CD8-positive, alpha-beta memory T cell (primary cell): ENCODE measurements around the gene FADS1. TPM values are rescaled to one million over a fixed set of nuclear protein-coding genes. Genes with fewer than 3 reads are reported as not detected.
A peak's percentile ranks its signal among the peaks of the same experiment; 100 is the strongest.

Experiments
- CTCF ChIA-PET: fragments of 350-600 bp; sonication (Branson Sonifier 250); formaldehyde crosslinking; loops from one replicate; lab custom pipeline; 2021; ENCODE audit warnings: antibody characterized with exemption; lab: Charles Lee
- POLR2A ChIA-PET: fragments of 350-600 bp; sonication (Branson Sonifier 250); formaldehyde crosslinking; loops from one replicate; lab custom pipeline; 2021; ENCODE audit warnings: antibody characterized with exemption; lab: Charles Lee
- DNase-seq, 5 donors: peaks; one replicate each; pipeline versions ENCODE4 v3.0.0 to v3.0.0-alpha.2; 2020 to 2022; ENCODE audit warnings: mixed read lengths in 1 of 5
- H3K27ac ChIP-seq: one replicate; pipeline ENCODE4 v1.7.0; 2013; ENCODE audit warnings: low read depth, mild to moderate bottlenecking, low read length, moderate library complexity
- H3K27me3 ChIP-seq: 2 replicates; pipeline ENCODE4 v1.7.0; 2013; ENCODE audit warnings: low read length, mild to moderate bottlenecking; ENCODE audit not compliant: insufficient read depth, poor library complexity, severe bottlenecking
- H3K36me3 ChIP-seq: 2 replicates; pipeline ENCODE4 v1.7.0; 2013; ENCODE audit warnings: mild to moderate bottlenecking, low read length, moderate library complexity; ENCODE audit not compliant: insufficient read depth
- H3K4me1 ChIP-seq: 2 replicates; pipeline ENCODE4 v1.7.0; 2013; ENCODE audit warnings: mild to moderate bottlenecking, low read length, moderate library complexity; ENCODE audit not compliant: insufficient read depth
- H3K4me3 ChIP-seq: 2 replicates; pipeline ENCODE4 v1.7.0; 2013; ENCODE audit warnings: mild to moderate bottlenecking, low read length
- H3K9me3 ChIP-seq: 2 replicates; pipeline ENCODE4 v1.7.0; 2013; ENCODE audit warnings: mild to moderate bottlenecking, low read length
- H3K27ac Mint-ChIP-seq, 8 donors: one replicate each; pipeline ENCODE4 v1.8.0; 2020 to 2021; ENCODE audit warnings: mixed read lengths in 8 of 8, mild to moderate bottlenecking in 6 of 8, inconsistent platforms in 3 of 8, moderate library complexity in 3 of 8
- H3K27me3 Mint-ChIP-seq, 2 donors: one replicate each; pipeline ENCODE4 v1.8.0; 2020 to 2021; ENCODE audit warnings: mixed read lengths in 2 of 2, mild to moderate bottlenecking in 1 of 2, moderate library complexity in 1 of 2
- H3K36me3 Mint-ChIP-seq, 3 donors: one replicate each; pipeline ENCODE4 v1.8.0; 2020 to 2021; ENCODE audit warnings: mixed read lengths in 3 of 3, inconsistent platforms in 1 of 3, mild to moderate bottlenecking in 1 of 3
- H3K4me1 Mint-ChIP-seq, 3 donors: one replicate each; pipeline ENCODE4 v1.8.0; 2020 to 2021; ENCODE audit warnings: mixed read lengths in 3 of 3, inconsistent platforms in 1 of 3, mild to moderate bottlenecking in 1 of 3
- H3K4me3 Mint-ChIP-seq, 7 donors: one replicate each; pipeline ENCODE4 v1.8.0; 2020 to 2021; ENCODE audit warnings: mixed read lengths in 7 of 7, mild to moderate bottlenecking in 6 of 7, moderate library complexity in 4 of 7, inconsistent platforms in 2 of 7
- H3K9me3 Mint-ChIP-seq, 5 donors: one replicate each; pipeline ENCODE4 v1.8.0; 2020 to 2022; ENCODE audit warnings: mixed read lengths in 5 of 5, mild to moderate bottlenecking in 3 of 5, moderate library complexity in 2 of 5, inconsistent platforms in 1 of 5
- polyA plus RNA-seq: library from polyadenylated mRNA; unstranded; fragments of 300-500 nt; fragmentation: Illumina TruSeq; gene quantifications from one replicate; pipeline ENCODE4 v1.2.3, GENCODE V29; 2021
- total RNA-seq, 2 experiments: library from RNA; stranded (reverse); gene quantifications; one replicate each; pipeline ENCODE4 v1.2.3, GENCODE V29; 2021

Gene FADS1
- total and polyA plus RNA-seq, 3 experiments from 2014 or later, result 1.4 to 6.3 (median 6.3) TPM

DNA sequence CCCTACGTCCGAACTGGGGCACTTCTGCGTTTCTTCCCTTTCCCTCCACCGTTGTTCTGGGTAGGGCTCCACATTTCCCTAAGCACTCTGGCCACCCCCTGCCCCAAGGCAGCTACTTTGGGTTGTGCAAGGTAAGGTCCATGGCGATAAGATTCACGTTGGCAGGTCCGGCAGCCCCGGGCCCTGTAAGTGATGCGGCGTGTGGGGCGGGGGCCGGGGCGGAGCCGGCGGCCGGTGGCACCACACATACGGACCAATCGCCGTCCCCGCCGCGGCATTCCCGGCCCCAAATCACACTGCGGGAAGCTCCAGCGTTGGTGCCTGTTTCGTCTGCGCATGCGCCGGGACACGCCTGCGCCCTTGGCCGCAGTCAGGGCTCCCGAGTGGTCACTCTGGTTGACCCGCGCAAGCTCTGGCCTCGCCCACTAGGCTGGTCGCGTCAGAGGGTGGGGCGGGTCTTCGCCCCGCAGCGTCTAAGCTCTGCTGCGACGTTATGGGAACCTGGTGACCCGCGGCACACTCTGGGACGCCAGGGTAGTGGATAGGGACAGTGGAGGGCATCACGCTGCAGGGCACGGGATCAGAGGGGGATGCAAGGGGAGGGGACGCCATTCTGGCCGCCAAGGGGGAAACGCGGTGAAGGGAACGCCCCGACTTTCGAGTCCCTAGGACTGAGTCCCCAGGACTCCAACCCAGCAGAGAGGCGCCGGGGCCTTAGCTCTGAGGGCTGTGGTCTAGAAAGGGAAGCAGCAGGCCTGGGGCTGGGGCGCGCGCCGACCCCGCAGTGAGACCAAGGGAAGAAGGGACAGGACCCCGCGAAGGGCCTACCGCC is 1.6 kb downstream of the FADS1 start:
- peak overlapping the region; percentile 82 for H3K4me3 ChIP-seq
- peaks cover 11 to 25% (median 16%) of the 10 kb centered on the region in 3 donors for H3K4me1 Mint-ChIP-seq
- POLR2A ChIA-PET, result interaction anchor here (0.5 to 2.2 kb wide), 4 partner anchors 18 to 222 kb away, joined by 3 to 12 read pairs (median 4); no protein-coding TSS in a partner anchor

DNA sequence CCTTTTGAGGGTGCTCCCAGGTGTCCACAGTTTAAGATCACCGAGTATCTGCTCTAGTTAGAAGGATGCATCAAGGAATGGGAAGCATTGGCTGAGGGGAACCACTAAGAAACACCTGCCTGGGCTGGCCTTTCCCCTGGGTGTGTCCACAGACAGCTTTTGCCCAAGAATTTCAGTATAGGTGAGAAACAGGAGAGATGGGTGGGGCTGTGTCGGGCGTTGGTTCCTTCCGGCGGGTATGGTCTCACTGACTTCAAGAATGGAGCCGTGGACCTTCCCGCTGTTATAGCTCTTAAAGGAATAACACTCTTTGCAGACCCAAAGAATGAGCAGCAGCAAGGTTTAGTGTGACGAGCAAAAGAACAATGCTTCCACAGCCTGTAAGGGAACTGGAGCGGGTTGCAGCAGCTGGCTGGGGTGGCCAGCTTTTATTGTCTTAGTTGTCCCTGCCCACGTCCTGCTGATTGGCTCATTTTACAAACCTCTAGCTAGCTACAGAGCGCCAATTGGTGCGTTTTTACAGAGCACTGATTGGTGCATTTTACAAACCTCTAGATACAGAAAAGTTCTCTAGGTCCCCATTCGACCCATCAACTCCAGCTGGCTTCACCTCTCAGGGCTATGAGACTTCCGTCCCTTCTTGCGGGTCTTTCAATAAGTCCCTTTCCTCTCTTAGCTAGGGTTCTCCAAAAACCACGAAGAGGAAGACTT is 2.4 kb downstream of the FADS1 start:
- CTCF ChIA-PET, result interaction anchor here (0.8 to 3.8 kb wide), 10 partner anchors 11 to 268 kb away, joined by 3 to 31 read pairs (median 4); no protein-coding TSS in a partner anchor
- H3K27me3 Mint-ChIP-seq, result peaks cover 29 to 35% of the 10 kb centered on the region in 2 donors
- peak overlapping the region; percentile 71 to 97 (median 90) for H3K4me3 Mint-ChIP-seq
- no peaks in the 10 kb centered on the region for H3K36me3 ChIP-seq
- H3K36me3 Mint-ChIP-seq, result no peaks in the 10 kb centered on the region
- H3K4me3 ChIP-seq, result peak overlapping the region; percentile 82
- H3K27me3 ChIP-seq, result peaks cover 3% of the 10 kb centered on the region
- peaks cover 10% of the 10 kb centered on the region for H3K4me1 ChIP-seq
- H3K27ac Mint-ChIP-seq, result peak overlapping the region in 4 of 8 donors; percentile 11 to 96 (median 37)
- H3K9me3 ChIP-seq, result no peaks in the 10 kb centered on the region
- DNase-seq, result no peak
- H3K27ac ChIP-seq, result peak overlapping the region; percentile 55
- POLR2A ChIA-PET, result interaction anchor here (2.2 kb wide), 1 partner anchor 17 kb away, joined by 12 read pairs; no protein-coding TSS in a partner anchor
- peaks cover 11 to 25% (median 16%) of the 10 kb centered on the region in 3 donors for H3K4me1 Mint-ChIP-seq
- no peaks in the 10 kb centered on the region for H3K9me3 Mint-ChIP-seq

More for the DNA sequence above, 1.6 kb downstream of the FADS1 start:
- DNase-seq, result peak in 2 of 5 donors; percentile 47 to 57
- H3K27me3 Mint-ChIP-seq, result peaks cover 29 to 35% of the 10 kb centered on the region in 2 donors
- Histone ChIP-seq H3K27me3 (peaks cover 3% of the 10 kb centered on the region), H3K36me3 (no peaks in the 10 kb centered on the region), H3K4me1 (peaks cover 10% of the 10 kb centered on the region), H3K27ac (peak overlapping the region; percentile 85), H3K9me3 (no peaks in the 10 kb centered on the region)
- CTCF ChIA-PET, result interaction anchor here (0.8 to 3.8 kb wide), 12 partner anchors 10 to 267 kb away, joined by 3 to 31 read pairs (median 4); partner anchors contain the start of gene FEN1
- peak overlapping the region in 5 of 8 donors; percentile 42 to 96 (median 83) for H3K27ac Mint-ChIP-seq
- no peaks in the 10 kb centered on the region for H3K9me3 Mint-ChIP-seq
- H3K36me3 Mint-ChIP-seq, result no peaks in the 10 kb centered on the region
- H3K4me3 Mint-ChIP-seq, result peak overlapping the region; percentile 87 to 97 (median 90)

- Mint-ChIP-seq H3K4me1 (peaks cover 11 to 25% (median 16%) of the 10 kb centered on the region in 3 donors), H3K27ac (no peak overlapping the region), H3K4me3 (peak overlapping the region in 3 of 7 donors; percentile 26 to 55 (median 54)), H3K36me3 (no peaks in the 10 kb centered on the region), H3K9me3 (no peaks in the 10 kb centered on the region), H3K27me3 (peaks cover 23 to 35% of the 10 kb centered on the region in 2 donors)
- Histone ChIP-seq H3K27ac (no peak overlapping the region), H3K9me3 (no peaks in the 10 kb centered on the region), H3K4me1 (peaks cover 10% of the 10 kb centered on the region), H3K27me3 (peaks cover 3% of the 10 kb centered on the region), H3K36me3 (no peaks in the 10 kb centered on the region), H3K4me3 (no peak overlapping the region)
- ChIA-PET POLR2A (no interaction called here), CTCF (interaction anchor here (1.8 to 2.6 kb wide), 2 partner anchors 16 to 269 kb away, joined by 4 to 12 read pairs; no protein-coding TSS in a partner anchor)
- no peak for DNase-seq
These were observed 3.9 kb downstream of the FADS1 start for GRCh38 chr11:61812736-61813411.

GRCh38 chr11:61811831-61812230 is 5.0 kb downstream of the FADS1 start:
- Histone ChIP-seq H3K36me3 (no peaks in the 10 kb centered on the region), H3K4me1 (peaks cover 10% of the 10 kb centered on the region), H3K27ac (no peak overlapping the region), H3K27me3 (peaks cover 3% of the 10 kb centered on the region), H3K9me3 (no peaks in the 10 kb centered on the region), H3K4me3 (no peak overlapping the region)
- Mint-ChIP-seq H3K27me3 (peaks cover 16 to 32% of the 10 kb centered on the region in 2 donors), H3K9me3 (no peaks in the 10 kb centered on the region), H3K4me1 (peaks cover 9 to 20% (median 10%) of the 10 kb centered on the region in 3 donors), H3K36me3 (no peaks in the 10 kb centered on the region), H3K4me3 (peak overlapping the region in 1 of 7 donors; percentile 17), H3K27ac (no peak overlapping the region)
- DNase-seq, result no peak
- POLR2A ChIA-PET, result no interaction called here
- CTCF ChIA-PET, result interaction anchor here (2.6 kb wide), 1 partner anchor 14 kb away, joined by 12 read pairs; no protein-coding TSS in a partner anchor

DNA sequence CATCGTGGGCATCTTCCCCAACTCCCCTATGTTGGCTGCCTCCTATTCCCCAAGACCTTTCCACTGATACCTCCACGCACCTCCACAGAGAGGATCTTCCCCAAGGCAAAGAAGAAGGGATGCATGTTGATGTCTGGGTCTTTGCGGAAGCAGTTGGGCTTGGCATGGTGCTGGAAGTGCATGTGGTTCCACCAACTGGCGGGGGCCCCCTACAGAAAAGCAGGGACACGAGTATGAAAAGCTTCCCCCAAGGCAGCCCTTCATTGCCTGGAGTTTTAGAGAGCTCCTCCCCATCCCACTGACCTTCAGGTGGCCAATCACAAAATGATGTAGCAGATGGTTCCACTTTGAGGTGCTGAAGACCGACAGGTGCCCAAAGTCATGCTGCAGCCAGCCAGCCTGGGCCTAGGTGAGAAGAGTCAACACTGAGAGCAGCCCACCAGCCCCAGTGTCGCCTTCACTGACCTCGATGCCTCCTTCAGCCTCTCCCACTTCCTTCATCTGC is 6.1 kb downstream of the FADS1 start:
- peaks cover 6 to 11% (median 6%) of the 10 kb centered on the region in 3 donors for H3K4me1 Mint-ChIP-seq
- POLR2A ChIA-PET, result no interaction called here
- Histone ChIP-seq H3K36me3 (no peaks in the 10 kb centered on the region), H3K9me3 (no peaks in the 10 kb centered on the region), H3K27ac (no peak overlapping the region), H3K27me3 (peaks cover 3% of the 10 kb centered on the region), H3K4me3 (no peak overlapping the region), H3K4me1 (peaks cover 5% of the 10 kb centered on the region)
- peaks cover 10 to 25% of the 10 kb centered on the region in 2 donors for H3K27me3 Mint-ChIP-seq
- no peak overlapping the region for H3K27ac Mint-ChIP-seq
- no peaks in the 10 kb centered on the region for H3K9me3 Mint-ChIP-seq
- no peaks in the 10 kb centered on the region for H3K36me3 Mint-ChIP-seq
- no peak for DNase-seq
- CTCF ChIA-PET, result interaction anchor here (2.6 kb wide), 1 partner anchor 13 kb away, joined by 12 read pairs; no protein-coding TSS in a partner anchor
- no peak overlapping the region for H3K4me3 Mint-ChIP-seq

GRCh38 chr11:61806785-61807184 is 10.0 kb downstream of the FADS1 start:
- H3K4me3 ChIP-seq, result no peak overlapping the region
- Mint-ChIP-seq H3K4me1 (no peaks in the 10 kb centered on the region), H3K4me3 (no peak overlapping the region), H3K9me3 (no peaks in the 10 kb centered on the region), H3K27me3 (peaks cover 0 to 2% of the 10 kb centered on the region in 2 donors), H3K27ac (no peak overlapping the region), H3K36me3 (no peaks in the 10 kb centered on the region)
- H3K36me3 ChIP-seq, result no peaks in the 10 kb centered on the region
- ChIA-PET CTCF (interaction anchor here (1.4 to 3.7 kb wide), 2 partner anchors 9 to 275 kb away, joined by 5 to 14 read pairs; no protein-coding TSS in a partner anchor), POLR2A (no interaction called here)
- H3K4me1 ChIP-seq, result no peaks in the 10 kb centered on the region
- no peak overlapping the region for H3K27ac ChIP-seq
- H3K9me3 ChIP-seq, result no peaks in the 10 kb centered on the region
- no peaks in the 10 kb centered on the region for H3K27me3 ChIP-seq
- no peak for DNase-seq

GRCh38 chr11:61805146-61805545 is 11.7 kb downstream of the FADS1 start:
- Histone ChIP-seq H3K36me3 (no peaks in the 10 kb centered on the region), H3K4me1 (no peaks in the 10 kb centered on the region), H3K9me3 (no peaks in the 10 kb centered on the region), H3K27me3 (no peaks in the 10 kb centered on the region), H3K27ac (no peak overlapping the region), H3K4me3 (no peak overlapping the region)
- ChIA-PET POLR2A (no interaction called here), CTCF (interaction anchor here (1.1 to 3.7 kb wide), 3 partner anchors 7 to 303 kb away, joined by 3 to 14 read pairs (median 4); no protein-coding TSS in a partner anchor)
- no peak overlapping the region for H3K27ac Mint-ChIP-seq
- no peaks in the 10 kb centered on the region for H3K27me3 Mint-ChIP-seq
- H3K36me3 Mint-ChIP-seq, result peaks cover 0 to 4% (median 0%) of the 10 kb centered on the region in 3 donors
- no peak for DNase-seq
- no peaks in the 10 kb centered on the region for H3K4me1 Mint-ChIP-seq
- no peak overlapping the region for H3K4me3 Mint-ChIP-seq
- no peaks in the 10 kb centered on the region for H3K9me3 Mint-ChIP-seq
